Smooth muscle cell (in vitro differentiated cells): ENCODE results near the gene CHN1. TPM values are rescaled to one million over a fixed set of nuclear protein-coding genes. Genes with fewer than 3 reads are reported as not detected.

Experiments
- DNase-seq: peaks from one replicate; lab custom pipeline; 2025; ENCODE audit not compliant: unreplicated experiment; lab: John Stamatoyannopoulos, UW
- H2AFZ ChIP-seq: fragments of 200-600 bp; sonication (generic); 2 replicates; pipeline ENCODE4 v1.6.0; 2016; ENCODE audit warnings: antibody characterized with exemption, low read depth, mild to moderate bottlenecking
- H3F3A ChIP-seq: fragments of 200-600 bp; sonication (generic); 2 replicates; pipeline ENCODE4 v1.6.0; 2017; ENCODE audit warnings: antibody characterized with exemption, low read depth
- H3K27ac ChIP-seq: fragments of 200-600 bp; sonication (generic); 2 replicates; pipeline ENCODE4 v1.5.1; 2016; ENCODE audit warnings: low read depth, mild to moderate bottlenecking
- H3K27me3 ChIP-seq: fragments of 200-600 bp; sonication (generic); 2 replicates; pipeline ENCODE4 v1.6.1; 2016; ENCODE audit warnings: low read depth, mild to moderate bottlenecking
- H3K36me3 ChIP-seq: fragments of 200-600 bp; sonication (generic); 2 replicates; pipeline ENCODE4 v1.5.1; 2016; ENCODE audit warnings: low read depth
- H3K4me1 ChIP-seq: fragments of 200-600 bp; sonication (generic); 2 replicates; pipeline ENCODE4 v1.5.1; 2016; ENCODE audit warnings: low read depth
- H3K4me2 ChIP-seq: fragments of 200-600 bp; sonication (generic); 2 replicates; pipeline ENCODE4 v1.6.0; 2016; ENCODE audit warnings: mild to moderate bottlenecking
- H3K4me3 ChIP-seq: fragments of 200-600 bp; sonication (generic); 2 replicates; pipeline ENCODE4 v1.5.1; 2016; ENCODE audit warnings: mild to moderate bottlenecking
- H3K79me2 ChIP-seq: fragments of 200-600 bp; sonication (generic); 2 replicates; pipeline ENCODE4 v1.6.0; 2016; ENCODE audit warnings: low read depth, mild to moderate bottlenecking
- H3K9ac ChIP-seq: fragments of 200-600 bp; sonication (generic); 2 replicates; pipeline ENCODE4 v1.6.0; 2016; ENCODE audit warnings: low read depth
- H3K9me3 ChIP-seq: fragments of 200-600 bp; sonication (generic); replicated peaks from 2 replicates; pipeline ENCODE4 v1.5.1; 2016; ENCODE audit warnings: low read depth
- H4K20me1 ChIP-seq: fragments of 200-600 bp; sonication (generic); 2 replicates; pipeline ENCODE4 v1.6.0; 2016; ENCODE audit warnings: low read depth
- WGBS: methylation state at CpG from one replicate; pipeline ENCODE4 v1.1.7; 2016; ENCODE audit warnings: low lambda C conversion rate; 5-methylcytosine and 5-hydroxymethylcytosine counted together
- polyA plus RNA-seq: library from polyadenylated mRNA; unstranded; fragments of >200 nt; fragmentation: Nextera tagmentation; extraction: Ambion mirVana; gene quantifications from 2 replicates; pipeline ENCODE4 v1.2.1, GENCODE V29; 2016
- total RNA-seq: library from RNA; depleted of rRNA; stranded (reverse); fragments of >200 nt; gene quantifications from 2 replicates; pipeline ENCODE4 v1.2.3, GENCODE V29; 2014
- TF ChIP-seq, protein P1 (sequence below): fragments of 200-600 bp; sonication (generic); IDR thresholded peaks from 2 replicates; pipeline ENCODE4 v1.5.1; 2017; ENCODE audit warnings: borderline replicate concordance, mild to moderate bottlenecking, antibody characterized with exemption; ENCODE audit not compliant: insufficient read depth, poor library complexity, severe bottlenecking

Gene CHN1
- total and polyA plus RNA-seq, 2 experiments from 2014 or later = 33.5 to 44.8 TPM

DNA sequence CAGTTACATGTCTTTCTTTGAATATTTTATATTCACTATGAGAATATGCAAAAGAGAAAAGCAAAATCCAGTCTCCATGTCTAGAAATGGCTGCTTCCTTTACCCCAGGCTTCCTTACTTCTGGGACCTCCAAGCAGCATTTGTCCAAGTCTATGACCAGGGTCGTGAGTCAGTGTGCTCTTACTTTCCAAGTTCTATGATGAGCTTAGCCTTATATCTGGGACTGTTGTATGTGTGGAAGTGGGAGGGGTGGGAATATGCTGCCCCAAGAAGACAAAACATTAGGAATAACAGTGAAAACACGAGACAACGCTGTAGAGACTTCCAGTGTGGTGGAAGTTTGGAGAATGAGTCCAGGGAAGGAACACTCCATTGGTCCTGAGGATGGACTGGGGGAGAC is 219.7 kb downstream of the CHN1 start:
- WGBS = 88% methylated on average over 3 of the region's 3 CpGs
- TF ChIP-seq, protein P1, sequence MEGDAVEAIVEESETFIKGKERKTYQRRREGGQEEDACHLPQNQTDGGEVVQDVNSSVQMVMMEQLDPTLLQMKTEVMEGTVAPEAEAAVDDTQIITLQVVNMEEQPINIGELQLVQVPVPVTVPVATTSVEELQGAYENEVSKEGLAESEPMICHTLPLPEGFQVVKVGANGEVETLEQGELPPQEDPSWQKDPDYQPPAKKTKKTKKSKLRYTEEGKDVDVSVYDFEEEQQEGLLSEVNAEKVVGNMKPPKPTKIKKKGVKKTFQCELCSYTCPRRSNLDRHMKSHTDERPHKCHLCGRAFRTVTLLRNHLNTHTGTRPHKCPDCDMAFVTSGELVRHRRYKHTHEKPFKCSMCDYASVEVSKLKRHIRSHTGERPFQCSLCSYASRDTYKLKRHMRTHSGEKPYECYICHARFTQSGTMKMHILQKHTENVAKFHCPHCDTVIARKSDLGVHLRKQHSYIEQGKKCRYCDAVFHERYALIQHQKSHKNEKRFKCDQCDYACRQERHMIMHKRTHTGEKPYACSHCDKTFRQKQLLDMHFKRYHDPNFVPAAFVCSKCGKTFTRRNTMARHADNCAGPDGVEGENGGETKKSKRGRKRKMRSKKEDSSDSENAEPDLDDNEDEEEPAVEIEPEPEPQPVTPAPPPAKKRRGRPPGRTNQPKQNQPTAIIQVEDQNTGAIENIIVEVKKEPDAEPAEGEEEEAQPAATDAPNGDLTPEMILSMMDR = no peak
- H3K27ac ChIP-seq = no peak overlapping the region

DNA sequence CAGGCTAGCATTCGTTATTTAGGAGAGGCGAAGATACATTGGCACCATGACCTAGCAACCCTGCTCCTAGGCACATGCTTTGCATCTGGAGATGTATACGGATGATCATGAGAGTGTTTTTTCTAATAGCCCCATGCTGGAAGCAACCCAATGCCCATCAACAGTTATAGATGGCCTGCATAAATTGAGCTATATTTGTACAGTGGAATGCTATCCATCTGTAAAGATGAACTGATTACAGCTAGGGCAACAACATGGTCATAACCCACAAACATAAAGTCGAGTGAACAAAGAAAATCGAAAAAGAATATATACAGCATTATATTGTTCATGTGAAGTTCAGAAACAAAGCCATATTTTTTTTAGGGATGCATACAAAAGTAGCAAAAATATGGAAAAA is 220.3 kb downstream of the CHN1 start:
- H3K79me2 ChIP-seq = no peaks in the 10 kb centered on the region
- DNase-seq = no peak
- H4K20me1 ChIP-seq = no peaks in the 10 kb centered on the region
- WGBS = 98% methylated on average over 5 of the region's 5 CpGs
- H3K9me3 ChIP-seq = no peaks in the 10 kb centered on the region
- H3K27ac ChIP-seq = no peak overlapping the region
- no peaks in the 10 kb centered on the region for H3K36me3 ChIP-seq
- peaks cover 12% of the 10 kb centered on the region for H3F3A ChIP-seq
- no peak overlapping the region for H2AFZ ChIP-seq
- TF ChIP-seq, protein P1 = no peak
- H3K4me1 ChIP-seq = peaks cover 22% of the 10 kb centered on the region
- no peaks in the 10 kb centered on the region for H3K27me3 ChIP-seq
- no peak overlapping the region for H3K4me2 ChIP-seq
- no peak overlapping the region for H3K4me3 ChIP-seq
- H3K9ac ChIP-seq = no peak overlapping the region

More for the DNA sequence above, 219.7 kb downstream of the CHN1 start:
- H3K79me2 ChIP-seq = no peaks in the 10 kb centered on the region
- peaks cover 17% of the 10 kb centered on the region for H3K4me1 ChIP-seq
- no peaks in the 10 kb centered on the region for H3K9me3 ChIP-seq
- no peaks in the 10 kb centered on the region for H3K27me3 ChIP-seq
- no peak overlapping the region for H3K9ac ChIP-seq
- H3F3A ChIP-seq = peaks cover 12% of the 10 kb centered on the region
- H3K4me2 ChIP-seq = no peak overlapping the region
- no peaks in the 10 kb centered on the region for H4K20me1 ChIP-seq
- peak overlapping the region; percentile 36 for H2AFZ ChIP-seq
- H3K36me3 ChIP-seq = no peaks in the 10 kb centered on the region
- no peak overlapping the region for H3K4me3 ChIP-seq
- DNase-seq = no peak

DNA sequence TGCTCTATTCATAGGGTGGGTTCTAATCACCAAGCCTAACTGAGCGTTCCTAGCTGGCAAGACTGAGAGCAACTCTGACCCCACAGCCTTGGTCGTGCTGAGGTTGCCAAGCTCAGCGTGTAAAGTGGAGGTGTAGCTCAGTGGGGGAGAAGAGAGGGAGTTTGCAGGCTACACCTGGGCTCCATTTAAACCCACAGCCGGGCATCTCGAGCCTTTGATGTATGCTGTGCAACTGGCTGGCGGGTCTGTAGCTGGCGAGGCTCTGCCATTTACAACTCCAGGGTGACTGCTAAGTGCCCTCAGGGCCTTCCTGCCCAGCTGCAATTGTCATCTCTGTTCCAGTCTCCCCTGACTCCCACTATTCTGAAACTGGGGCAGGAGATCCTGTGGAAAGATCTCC is 220.9 kb downstream of the CHN1 start:
- peaks cover 27% of the 10 kb centered on the region for H3K4me1 ChIP-seq
- H2AFZ ChIP-seq = no peak overlapping the region
- H3K4me2 ChIP-seq = no peak overlapping the region
- H3K36me3 ChIP-seq = no peaks in the 10 kb centered on the region
- no peaks in the 10 kb centered on the region for H3K27me3 ChIP-seq
- H4K20me1 ChIP-seq = no peaks in the 10 kb centered on the region
- H3F3A ChIP-seq = peaks cover 12% of the 10 kb centered on the region
- H3K9me3 ChIP-seq = no peaks in the 10 kb centered on the region
- H3K9ac ChIP-seq = no peak overlapping the region
- H3K4me3 ChIP-seq = no peak overlapping the region
- TF ChIP-seq, protein P1 = no peak
- H3K79me2 ChIP-seq = no peaks in the 10 kb centered on the region
- 91% methylated on average over 7 of the region's 7 CpGs for WGBS
- no peak for DNase-seq
- no peak overlapping the region for H3K27ac ChIP-seq

DNA sequence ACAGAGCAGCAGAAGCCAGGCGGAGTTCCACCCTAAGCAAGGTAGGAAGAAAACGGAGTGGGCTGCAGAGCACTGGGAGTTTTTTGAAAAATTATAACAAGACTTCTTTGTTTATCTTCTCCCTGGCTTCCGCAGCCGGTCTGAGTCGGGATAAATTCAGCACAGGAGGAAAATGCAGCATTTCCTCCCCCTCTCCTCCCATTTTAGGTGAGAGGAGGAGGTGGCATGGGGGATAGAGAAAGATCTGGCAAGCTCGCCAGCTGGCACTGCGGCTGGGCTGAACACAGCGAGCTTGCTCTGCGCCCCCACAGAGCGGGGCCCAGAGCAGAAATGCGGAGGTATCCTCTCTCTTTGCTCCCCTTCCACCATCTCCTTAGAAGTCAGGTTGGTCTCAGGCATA is 223.2 kb downstream of the CHN1 start:
- no peaks in the 10 kb centered on the region for H3K9me3 ChIP-seq
- no peak overlapping the region for H2AFZ ChIP-seq
- H3K36me3 ChIP-seq = no peaks in the 10 kb centered on the region
- no peak overlapping the region for H3K4me2 ChIP-seq
- no peak overlapping the region for H3K27ac ChIP-seq
- H3K4me3 ChIP-seq = no peak overlapping the region
- TF ChIP-seq, protein P1 = no peak
- H3K79me2 ChIP-seq = no peaks in the 10 kb centered on the region
- DNase-seq = no peak
- WGBS = 85% methylated on average over 11 of the region's 11 CpGs
- H3F3A ChIP-seq = peaks cover 5% of the 10 kb centered on the region
- no peaks in the 10 kb centered on the region for H4K20me1 ChIP-seq
- no peaks in the 10 kb centered on the region for H3K27me3 ChIP-seq
- no peak overlapping the region for H3K9ac ChIP-seq
- peaks cover 32% of the 10 kb centered on the region for H3K4me1 ChIP-seq
